Measurements from ENCODE around the gene PCDH18. TPM values are rescaled to one million over a fixed set of nuclear protein-coding genes. Genes with fewer than 3 reads are reported as not detected.

Gene PCDH18
- total and polyA plus RNA-seq, 2 experiments from 2014 or later, result 19.5 to 68.1 TPM

GRCh38 chr4:137540356-137540755 is 8.1 kb upstream of the PCDH18 start:
- H3K79me2 ChIP-seq (replicated peaks; ENCODE audit: insufficient read depth), result no peaks in the 10 kb centered on the region
- H3K4me2 ChIP-seq, result no peak overlapping the region
- H3K27me3 Mint-ChIP-seq (ENCODE audit: insufficient read depth, low read depth, poor library complexity), result peaks cover 4% of the 10 kb centered on the region
- peaks cover 69% of the 10 kb centered on the region for H3K4me1 ChIP-seq (ENCODE audit: insufficient read depth)
- H2AFZ ChIP-seq, result no peak overlapping the region
- H4K20me1 ChIP-seq (replicated peaks; ENCODE audit: insufficient read depth), result no peaks in the 10 kb centered on the region
- no peak overlapping the region for H3K4me3 ChIP-seq
- H3K27ac ChIP-seq (ENCODE audit: low read depth), result no peak overlapping the region
- no peaks in the 10 kb centered on the region for H3K9me2 ChIP-seq (ENCODE audit: insufficient read depth)
- TF ChIP-seq ETS1 (IDR thresholded peaks at IDR 0.05), result no peak
- no peak for TF ChIP-seq EZH2phosphoT487 (IDR thresholded peaks at IDR 0.05; ENCODE audit: unreplicated experiment)
- TF ChIP-seq NANOG (IDR thresholded peaks at IDR 0.05; ENCODE audit: borderline replicate concordance), result no peak
- no peak for TF ChIP-seq ZNF331 (CRISPR knock-in tag; IDR thresholded peaks at IDR 0.05; ENCODE audit: low read depth)
- TF ChIP-seq ZNF114 (CRISPR knock-in tag; IDR thresholded peaks at IDR 0.05), result no peak
- no peak for TF ChIP-seq JUNB (IDR thresholded peaks at IDR 0.05; ENCODE audit: unreplicated experiment)
- TF ChIP-seq CREB1 (CRISPR knock-in tag; IDR thresholded peaks at IDR 0.05; ENCODE audit: low read depth), result no peak
- no peak for TF ChIP-seq EZH2 (IDR thresholded peaks at IDR 0.05; ENCODE audit: low read depth, unreplicated experiment)
- H3F3A ChIP-seq (replicated peaks; ENCODE audit: low read depth), result no peaks in the 10 kb centered on the region
- ATAC-seq (no peak), DNase-seq (ENCODE audit: low spot score) (no peak)
- H3K27ac Mint-ChIP-seq, result no peak overlapping the region
- H3K27me3 ChIP-seq (ENCODE audit: insufficient read depth), result no peaks in the 10 kb centered on the region
- no peaks in the 10 kb centered on the region; the same call in 2 of the 3 replicates for H3K9me3 Mint-ChIP-seq
- no peaks in the 10 kb centered on the region for H3K36me3 ChIP-seq (ENCODE audit: insufficient read depth)
- peaks cover 58% of the 10 kb centered on the region for H3K4me1 Mint-ChIP-seq
- H3K36me3 Mint-ChIP-seq (ENCODE audit: low read depth), result no peaks in the 10 kb centered on the region
- no peak overlapping the region for H3K4me3 Mint-ChIP-seq

GRCh38 chr4:137538526-137538925 is 6.2 kb upstream of the PCDH18 start:
- Mint-ChIP-seq H3K4me3 (no peak overlapping the region), H3K27me3 (ENCODE audit: insufficient read depth, low read depth, poor library complexity) (no peaks in the 10 kb centered on the region), H3K36me3 (ENCODE audit: low read depth) (no peaks in the 10 kb centered on the region), H3K27ac (no peak overlapping the region), H3K9me3 (no peaks in the 10 kb centered on the region; the same call in 2 of the 3 replicates), H3K4me1 (peaks cover 62% of the 10 kb centered on the region)
- ATAC-seq (no peak), DNase-seq (ENCODE audit: low spot score) (no peak)
- no peaks in the 10 kb centered on the region for H3K27me3 ChIP-seq (ENCODE audit: insufficient read depth)
- H3K9me2 ChIP-seq (ENCODE audit: insufficient read depth), result no peaks in the 10 kb centered on the region
- H3F3A ChIP-seq (replicated peaks; ENCODE audit: low read depth), result no peaks in the 10 kb centered on the region
- peaks cover 70% of the 10 kb centered on the region for H3K4me1 ChIP-seq (ENCODE audit: insufficient read depth)
- H3K79me2 ChIP-seq (replicated peaks; ENCODE audit: insufficient read depth), result no peaks in the 10 kb centered on the region
- H3K36me3 ChIP-seq (ENCODE audit: insufficient read depth), result no peaks in the 10 kb centered on the region
- no peak overlapping the region for H3K4me3 ChIP-seq
- no peak overlapping the region for H2AFZ ChIP-seq
- H4K20me1 ChIP-seq (replicated peaks; ENCODE audit: insufficient read depth), result no peaks in the 10 kb centered on the region
- H3K27ac ChIP-seq (ENCODE audit: low read depth), result no peak overlapping the region
- no peak overlapping the region for H3K4me2 ChIP-seq
- TF ChIP-seq REST (IDR thresholded peaks at IDR 0.05; ENCODE audit: unreplicated experiment) (no peak), ZNF462 (CRISPR knock-in tag; IDR thresholded peaks at IDR 0.05) (no peak), CREB1 (CRISPR knock-in tag; IDR thresholded peaks at IDR 0.05; ENCODE audit: low read depth) (no peak)
